Measurements from ENCODE around the gene FAM193B.

FAM193B gene

DNA sequence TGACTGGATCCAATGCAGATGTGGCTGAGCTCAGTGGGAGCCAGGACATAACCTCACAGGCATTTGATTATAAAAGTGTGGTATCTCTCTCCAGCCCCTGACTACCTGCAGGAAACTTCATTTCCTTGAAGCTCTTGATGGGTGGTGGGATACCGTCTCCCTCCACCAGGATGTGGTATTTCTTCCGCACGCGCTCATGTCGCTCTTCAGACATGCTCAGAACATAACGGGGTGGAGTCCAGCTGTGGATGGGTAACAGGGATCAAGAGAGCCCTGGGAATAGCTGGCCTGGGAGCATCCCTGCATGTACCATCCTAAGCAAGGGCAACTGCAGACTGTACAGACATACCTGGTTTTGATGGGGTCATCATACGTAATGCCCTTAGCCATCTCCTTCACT lies 38.8 kb downstream of the FAM193B start:
- no peak for DNase-seq (ENCODE audit: low spot score)

DNA sequence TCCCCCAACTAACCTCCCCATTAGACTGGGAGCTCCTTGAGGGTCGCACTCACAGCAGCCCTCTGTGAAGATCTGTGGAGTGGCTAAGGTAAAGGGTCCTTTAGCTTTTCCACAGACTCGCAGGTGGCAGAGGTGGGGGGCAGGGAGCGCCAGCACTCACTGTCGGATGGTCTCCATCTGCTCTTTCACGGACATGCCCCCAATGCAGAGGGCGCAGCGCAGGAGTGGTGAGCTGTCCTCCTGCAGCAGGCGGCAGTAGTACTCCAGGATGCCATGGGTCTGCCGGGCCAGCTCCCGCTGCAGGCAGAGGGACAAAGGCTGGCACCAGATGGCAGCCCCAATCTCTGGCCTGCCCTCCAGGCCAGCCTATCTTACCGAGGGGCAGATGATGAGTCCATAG lies 39.8 kb downstream of the FAM193B start:
- DNase-seq (ENCODE audit: low spot score): no peak

DNA sequence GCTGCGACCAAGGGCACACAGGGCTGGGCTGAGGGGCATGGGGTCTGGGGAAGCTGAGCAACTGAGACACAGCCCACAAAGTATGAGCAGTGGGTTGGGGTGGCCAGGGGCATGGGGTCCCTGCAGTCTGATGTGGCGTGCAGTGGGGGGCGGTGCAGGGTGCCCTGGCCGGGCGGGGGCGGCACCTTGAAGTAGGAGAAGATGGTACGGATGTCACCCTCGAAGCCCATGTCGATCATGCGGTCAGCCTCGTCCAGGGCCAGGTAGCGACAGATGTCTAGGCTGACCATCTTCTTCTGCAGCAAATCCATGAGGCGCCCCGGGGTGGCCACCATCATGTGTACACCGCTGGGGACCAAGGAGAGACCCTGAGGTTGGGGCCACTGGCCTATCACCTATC lies 40.9 kb downstream of the FAM193B start:
- DNase-seq (ENCODE audit: low spot score): no peak

DNA sequence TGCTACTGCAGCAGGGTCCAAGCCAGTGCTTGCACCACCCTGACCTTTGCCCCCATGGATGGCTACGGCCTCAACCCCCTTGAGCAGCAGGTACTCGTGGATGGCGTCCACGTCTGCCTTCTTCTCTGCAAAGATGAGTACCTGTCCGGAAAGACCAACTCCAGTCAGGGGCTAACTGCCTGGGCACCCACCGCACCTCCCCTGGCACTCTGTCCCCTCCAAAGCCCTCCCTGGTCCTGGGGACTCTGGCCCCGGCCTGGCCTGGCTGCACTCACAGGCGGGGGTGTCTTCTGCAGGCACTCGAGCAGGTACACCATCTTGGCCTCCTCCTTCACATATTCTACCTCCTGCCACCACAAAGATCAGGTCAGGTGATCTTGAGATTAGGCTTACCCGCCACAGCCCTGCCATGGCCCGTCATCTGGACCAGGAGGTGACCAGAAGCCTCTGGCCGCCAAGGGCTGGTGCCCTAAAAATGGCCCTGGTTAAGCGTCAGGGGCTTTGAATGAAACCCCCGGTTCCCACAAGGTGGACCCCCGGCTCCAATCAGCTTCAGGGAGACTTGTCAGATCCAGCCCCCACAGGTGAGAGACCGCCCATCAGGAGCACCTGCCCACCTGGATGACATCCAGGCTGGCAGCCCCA lies 41.5 kb downstream of the FAM193B start:
- DNase-seq (ENCODE audit: low spot score): no peak

DNA sequence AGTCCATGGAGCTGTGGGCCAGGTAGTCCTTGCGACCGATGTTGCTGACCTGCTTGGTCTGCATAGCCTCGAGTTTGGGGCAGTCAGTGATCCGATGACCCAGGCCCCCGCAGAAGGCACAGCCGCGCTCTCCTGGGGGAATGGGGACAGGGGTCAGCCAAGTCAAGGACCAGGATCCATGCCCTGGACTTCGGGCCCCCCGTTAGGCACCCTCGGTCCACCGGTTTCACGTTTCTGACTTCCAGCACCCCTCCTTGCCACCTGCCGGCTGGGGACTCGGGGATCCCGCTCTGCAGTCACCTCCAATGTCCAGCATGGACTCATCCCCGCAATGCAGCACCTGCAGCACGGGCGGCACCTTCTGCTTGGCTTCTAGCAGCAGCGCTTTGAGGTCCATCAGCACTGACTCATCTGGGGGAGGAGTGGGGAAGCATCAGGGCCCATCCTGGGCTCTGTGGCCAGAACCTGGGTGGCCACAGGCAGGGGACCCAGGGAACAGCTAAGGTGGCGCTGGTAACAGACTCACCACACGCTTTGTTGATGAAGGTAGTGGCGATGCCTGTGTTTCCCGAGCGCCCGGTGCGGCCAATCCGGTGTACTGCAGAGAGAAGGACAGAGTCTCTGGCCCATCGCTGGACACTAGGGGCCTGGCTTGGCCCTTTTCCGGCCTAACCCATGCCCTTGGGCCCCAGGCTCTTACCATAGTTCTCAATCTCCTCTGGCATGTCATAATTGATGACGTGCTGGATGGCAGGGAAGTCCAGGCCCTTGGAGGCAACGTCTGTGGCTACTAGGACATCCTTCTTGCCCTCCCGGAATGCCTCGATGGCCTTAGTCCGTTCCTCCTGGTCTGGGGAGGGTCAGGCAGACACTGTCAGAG lies 42.3 kb downstream of the FAM193B start:
- no peak for DNase-seq (ENCODE audit: low spot score)

DNA sequence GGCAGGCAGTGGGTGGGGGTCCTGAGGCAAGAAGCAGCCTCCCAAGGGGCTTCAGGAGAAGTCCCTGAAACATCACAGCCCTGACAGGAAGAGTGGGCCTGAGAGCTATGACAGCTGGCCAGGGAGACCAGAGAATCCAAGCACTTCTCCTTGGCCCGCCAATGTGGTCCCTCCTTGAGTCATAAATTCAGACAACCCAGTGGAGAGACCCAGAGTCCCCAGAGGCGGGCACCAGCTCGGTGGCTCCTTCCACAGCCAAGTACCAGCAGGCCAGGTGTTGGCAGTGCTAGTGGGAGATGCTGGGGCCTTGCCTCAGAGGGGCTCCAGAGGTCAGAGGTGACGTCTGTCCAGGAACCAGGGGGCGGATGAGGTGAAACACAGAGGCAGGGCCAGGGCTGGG lies 43.2 kb downstream of the FAM193B start:
- DNase-seq (ENCODE audit: low spot score): no peak

DNA sequence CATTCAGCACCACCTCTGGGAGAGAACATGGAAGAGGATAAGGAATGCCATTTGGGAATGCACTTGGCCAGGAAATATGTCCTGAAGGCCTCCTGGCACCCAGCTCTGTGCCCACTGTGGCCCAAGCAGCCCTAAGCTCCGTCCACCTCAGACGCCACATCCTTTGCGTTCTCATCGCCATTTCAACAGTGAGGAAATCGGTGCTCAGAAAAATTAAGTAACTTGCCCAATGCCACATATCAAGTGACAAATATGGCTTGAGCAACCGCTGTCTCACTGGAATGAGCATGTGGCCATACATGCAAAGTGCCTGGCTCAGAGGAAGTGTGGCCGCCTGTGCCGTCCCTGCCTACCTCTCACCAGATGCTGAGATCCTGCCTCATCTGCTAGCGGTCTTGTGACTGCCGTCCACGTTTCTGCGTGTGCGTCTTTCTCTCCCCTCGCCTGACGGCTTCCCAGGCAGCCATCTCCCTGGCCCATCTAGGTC lies 43.8 kb downstream of the FAM193B start:
- no peak for DNase-seq (ENCODE audit: low spot score)

DNA sequence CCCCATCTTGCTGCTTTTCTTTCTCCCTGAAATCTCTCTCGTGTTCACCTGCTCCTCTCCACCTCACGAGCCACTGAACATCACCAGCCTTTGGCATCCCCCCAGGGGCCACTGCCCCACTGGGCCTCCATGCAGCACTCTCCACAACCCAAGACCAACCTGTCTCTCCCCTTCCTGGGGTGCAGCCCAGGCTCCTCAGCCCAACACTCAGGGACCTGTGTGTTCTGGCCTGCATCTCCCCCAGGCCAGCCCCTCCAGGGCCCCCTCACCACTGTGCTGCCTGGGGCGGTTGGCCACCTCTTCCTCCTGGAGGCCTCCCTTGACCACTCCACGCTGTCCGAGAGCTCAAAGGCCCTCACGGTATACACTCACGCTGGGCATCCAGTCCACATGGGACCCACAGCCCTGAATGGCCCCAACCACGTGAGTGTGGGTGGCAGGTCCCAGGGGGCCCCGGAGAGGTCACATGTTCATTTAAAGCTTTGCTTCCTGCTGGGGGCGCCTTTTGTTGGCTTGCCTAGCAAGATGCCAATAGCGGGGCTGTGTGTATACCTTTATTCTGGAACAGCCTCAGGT lies 44.3 kb downstream of the FAM193B start:
- DNase-seq (ENCODE audit: low spot score): no peak

DNA sequence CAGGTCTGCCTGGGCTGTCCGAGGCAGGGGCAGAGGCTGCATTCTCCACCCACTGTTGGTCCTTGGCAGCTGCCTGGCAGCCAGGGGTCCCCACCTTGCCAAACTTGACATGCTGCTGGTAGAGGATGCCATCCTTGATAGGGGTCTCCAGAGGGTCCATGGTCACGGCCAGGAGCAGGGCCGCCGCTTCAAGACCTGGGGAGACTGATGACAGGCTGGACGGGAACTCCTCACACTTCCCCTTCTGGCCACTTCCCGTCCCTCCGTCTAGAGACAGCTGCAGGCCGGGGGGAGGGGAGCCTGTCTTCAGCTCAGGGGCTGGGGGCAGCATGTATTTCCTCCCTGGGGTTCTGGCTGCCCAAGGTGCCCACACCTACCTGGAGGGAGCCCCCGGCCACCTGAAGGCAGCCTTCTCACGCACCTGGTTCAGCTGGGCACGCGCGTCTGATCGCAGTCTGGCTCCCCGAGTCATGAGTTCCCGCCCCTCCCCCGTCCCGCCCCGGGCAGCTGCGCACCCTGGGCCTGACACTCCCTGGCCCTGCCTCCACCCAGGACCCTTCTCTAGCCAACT lies 44.9 kb downstream of the FAM193B start, which contains the start of gene DOK3:
DOK3 (minus strand) TSS at position 446 of the 571 bp plus-strand sequence; CDS start at position 160, 286 bp downstream.
- no peak for DNase-seq (ENCODE audit: low spot score)

DNA sequence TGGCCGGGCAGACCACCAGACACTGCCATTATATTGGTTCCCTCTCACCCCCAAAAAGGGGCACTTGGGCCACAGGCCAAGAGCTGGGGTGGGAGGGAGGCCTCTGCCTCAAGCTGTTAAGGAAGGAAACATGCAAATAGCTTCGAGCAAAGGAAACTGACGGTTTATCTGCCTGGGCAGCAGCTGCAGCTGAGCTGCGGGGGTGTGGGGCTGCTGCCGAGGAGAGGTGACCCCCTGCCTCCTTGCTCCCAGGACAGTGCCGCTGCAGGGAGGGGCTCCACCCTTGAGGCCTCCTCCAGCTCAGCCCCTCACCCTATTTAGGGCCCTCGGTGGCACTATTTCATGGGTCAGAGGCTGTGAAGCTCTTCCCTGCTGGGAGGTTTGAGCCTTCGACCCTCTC lies 45.5 kb downstream of the FAM193B start:
- no peak for DNase-seq (ENCODE audit: low spot score)

DNA sequence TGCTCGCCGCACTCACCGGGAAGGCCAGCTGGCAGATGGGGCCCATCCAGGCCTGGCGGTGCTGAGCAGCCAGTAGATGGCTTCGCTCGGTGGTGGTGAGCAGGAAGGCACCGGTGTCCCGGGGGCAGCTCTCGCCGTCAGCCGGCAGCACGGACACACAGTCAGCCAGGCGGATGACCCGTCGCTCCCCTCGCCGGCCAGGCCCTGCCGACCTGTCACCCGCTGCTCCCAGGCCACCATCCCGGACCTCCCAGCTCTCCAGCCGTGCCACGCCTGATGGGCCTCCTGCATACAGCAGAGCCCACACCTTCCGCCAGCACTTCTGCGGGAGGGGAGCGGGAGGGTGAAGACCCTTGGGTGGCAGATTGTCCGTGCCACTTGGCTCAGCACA lies 46.1 kb downstream of the FAM193B start:
- no peak for DNase-seq (ENCODE audit: low spot score)

DNA sequence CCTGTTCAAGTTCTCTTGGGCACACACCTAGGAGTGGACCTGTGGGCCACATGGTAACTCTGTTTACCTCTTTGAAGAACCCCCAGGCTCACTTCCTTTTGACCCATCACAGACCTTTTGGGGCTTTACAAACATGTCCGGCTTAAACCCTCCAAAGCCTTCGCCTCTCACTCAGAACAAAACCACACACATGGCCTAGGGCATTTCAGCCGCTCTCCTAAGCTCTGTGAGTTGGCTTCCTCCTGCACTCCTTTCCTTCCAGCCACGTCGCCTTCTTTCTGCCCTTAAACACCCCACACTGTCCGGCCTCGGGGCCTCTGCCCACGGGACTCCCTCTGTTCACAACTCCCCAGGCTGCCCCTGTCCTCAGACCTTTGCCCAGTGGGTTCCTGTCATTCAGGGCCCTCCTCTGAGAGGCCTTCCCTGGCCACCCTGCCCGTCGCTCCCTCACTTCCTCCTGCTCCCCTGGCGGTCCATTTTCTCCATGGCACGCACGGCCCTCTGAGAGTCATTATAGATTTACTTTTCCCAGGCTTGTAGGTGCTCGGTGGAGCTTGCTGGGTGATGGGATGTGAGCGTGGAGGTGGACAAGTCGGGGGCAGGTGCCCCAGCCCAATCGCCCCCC lies 46.7 kb downstream of the FAM193B start:
- DNase-seq (ENCODE audit: low spot score): no peak

DNA sequence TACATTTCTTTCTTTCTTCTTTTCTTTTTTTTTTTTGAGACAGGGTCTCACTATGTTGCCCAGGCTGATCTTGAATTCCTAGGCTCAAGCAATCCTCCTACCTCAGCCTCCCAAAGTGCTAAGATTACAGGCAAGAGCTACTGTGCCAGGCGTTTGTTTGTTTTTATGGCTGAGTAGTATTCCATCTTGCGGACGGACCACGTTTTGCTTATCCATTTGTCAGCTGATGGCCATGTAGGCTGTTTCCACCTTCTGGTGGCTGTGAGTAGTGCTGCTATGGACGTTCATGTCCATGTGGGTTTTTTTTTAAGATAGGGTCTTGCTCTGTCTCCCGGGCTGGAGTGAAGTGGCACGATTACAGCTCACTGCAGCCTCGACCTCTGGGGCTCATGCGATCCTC lies 47.2 kb downstream of the FAM193B start:
- DNase-seq (ENCODE audit: low spot score): no peak

DNA sequence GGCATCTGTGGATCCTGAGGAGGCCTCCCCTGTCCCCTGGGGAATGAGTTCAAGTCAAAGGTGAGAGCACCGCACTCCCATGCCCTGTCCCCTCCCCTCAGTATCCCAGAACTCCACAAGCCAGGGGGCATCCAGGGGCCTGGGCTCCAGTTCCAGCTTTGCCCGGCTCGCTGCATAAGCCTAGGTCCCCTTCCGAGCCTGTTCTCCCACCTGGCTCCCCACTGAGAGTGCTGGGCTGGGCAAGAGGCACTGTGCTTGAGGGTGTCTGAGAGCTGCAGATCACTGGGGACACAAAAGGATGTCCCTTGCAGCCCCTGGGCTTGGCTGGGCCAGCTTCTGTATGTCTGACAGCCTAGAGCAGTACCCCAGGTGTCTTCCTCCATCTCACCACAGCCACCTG lies 49.3 kb downstream of the FAM193B start:
- DNase-seq (ENCODE audit: low spot score): no peak

DNA sequence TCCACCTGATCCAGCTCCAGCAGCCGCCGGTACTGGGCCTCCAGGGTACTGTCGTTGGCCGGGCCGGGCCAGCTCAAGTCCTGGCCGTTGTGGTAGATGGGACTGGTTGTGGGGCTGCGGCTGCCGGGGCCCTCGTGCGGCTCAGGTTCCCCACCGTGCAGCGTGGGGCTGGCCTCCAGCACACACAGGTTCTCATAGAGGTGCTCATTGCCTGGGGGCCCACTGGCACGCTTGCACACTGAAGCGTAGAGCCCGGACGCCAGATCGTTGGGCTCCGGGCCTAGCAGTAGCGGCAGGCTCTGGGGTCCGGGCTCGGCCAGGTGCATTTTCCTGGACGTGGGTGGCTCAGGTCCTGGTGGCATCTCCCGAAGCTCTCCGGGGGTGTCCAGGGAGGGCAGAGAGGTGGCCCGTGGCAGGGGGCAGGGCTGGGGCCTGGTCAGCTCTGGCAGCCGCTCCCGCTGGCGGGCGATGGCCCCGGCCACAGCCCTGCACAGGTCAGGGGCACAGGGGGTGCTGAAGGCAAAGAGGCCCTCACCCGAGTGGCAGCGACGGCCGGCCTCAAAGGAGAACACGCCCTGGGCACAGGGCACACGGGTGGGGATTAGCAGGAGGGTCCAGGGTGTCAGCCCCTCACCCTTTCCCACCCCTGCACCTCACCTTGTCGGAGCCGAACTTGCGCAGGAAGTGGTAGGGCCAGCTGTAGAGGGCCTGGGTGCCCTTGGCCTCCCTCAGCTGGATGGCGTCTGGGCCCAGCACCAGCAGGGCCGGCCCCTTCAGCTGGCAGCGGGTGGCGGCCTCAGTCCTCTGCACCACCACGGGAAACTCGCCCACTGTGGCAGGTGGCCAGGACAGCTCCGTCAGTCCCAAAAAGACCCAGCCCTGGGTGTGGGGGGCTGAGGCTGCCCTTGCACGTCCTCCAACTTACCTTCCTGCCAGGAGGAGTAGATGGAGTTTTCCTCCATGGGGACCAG lies 50.0 kb downstream of the FAM193B start:
- DNase-seq (ENCODE audit: low spot score): no peak

DNA sequence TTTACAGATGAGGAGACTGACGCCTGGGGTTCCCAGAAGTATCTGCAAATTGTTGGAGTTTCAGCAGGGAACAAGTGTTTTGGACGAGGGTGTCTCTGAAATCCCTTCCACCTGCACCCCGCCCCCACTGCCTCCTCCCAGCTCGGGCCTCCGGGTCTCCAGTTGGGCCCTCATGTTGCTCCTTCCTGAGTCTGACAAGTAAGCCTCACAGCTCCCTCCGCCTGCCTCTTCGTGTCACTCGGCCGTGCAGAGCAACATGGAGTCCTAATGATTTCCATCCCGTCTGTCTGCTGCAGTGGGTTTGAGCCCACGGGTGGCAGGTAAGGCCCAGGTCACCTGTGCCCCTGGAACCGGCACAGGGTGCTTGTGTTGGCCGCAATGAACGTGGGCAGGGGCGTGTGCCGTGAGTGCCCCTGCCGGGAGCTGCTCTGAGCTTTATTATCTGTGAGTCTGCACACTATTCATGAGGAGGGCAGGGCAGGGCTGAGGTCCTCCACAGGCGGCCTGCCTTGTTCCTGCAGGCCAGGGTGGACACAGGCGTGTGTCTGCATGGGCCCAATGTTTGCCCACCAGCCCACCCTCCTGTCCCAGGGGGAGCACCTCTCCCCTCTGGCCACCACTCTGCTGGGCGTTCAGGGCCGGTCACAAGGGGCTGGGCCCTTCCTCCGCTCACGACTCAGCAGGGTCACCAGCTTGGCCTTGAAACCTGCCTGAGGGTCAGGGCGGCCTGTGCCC lies 50.8 kb downstream of the FAM193B start:
- DNase-seq (ENCODE audit: low spot score): no peak

DNA sequence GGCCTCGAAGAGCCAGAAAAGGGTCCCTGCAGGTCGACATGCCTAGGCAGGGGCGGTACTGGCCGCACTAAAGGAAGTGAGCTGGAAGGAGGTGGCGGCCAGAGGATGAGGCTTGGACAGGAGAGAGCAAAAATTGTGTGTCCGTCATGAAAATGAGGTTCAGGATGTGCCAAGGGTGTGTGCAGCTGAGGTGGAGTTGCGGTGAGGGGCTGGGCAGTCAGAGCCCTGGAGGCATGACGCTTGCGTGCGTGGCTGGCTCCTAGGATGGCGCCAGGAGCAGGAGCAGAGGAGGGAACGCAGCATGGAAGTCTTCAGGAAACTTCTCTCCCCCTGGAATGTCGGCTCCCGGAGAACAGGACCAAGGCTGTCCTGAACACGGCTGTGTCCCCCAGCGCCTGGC lies 51.5 kb downstream of the FAM193B start:
- DNase-seq (ENCODE audit: low spot score): no peak

DNA sequence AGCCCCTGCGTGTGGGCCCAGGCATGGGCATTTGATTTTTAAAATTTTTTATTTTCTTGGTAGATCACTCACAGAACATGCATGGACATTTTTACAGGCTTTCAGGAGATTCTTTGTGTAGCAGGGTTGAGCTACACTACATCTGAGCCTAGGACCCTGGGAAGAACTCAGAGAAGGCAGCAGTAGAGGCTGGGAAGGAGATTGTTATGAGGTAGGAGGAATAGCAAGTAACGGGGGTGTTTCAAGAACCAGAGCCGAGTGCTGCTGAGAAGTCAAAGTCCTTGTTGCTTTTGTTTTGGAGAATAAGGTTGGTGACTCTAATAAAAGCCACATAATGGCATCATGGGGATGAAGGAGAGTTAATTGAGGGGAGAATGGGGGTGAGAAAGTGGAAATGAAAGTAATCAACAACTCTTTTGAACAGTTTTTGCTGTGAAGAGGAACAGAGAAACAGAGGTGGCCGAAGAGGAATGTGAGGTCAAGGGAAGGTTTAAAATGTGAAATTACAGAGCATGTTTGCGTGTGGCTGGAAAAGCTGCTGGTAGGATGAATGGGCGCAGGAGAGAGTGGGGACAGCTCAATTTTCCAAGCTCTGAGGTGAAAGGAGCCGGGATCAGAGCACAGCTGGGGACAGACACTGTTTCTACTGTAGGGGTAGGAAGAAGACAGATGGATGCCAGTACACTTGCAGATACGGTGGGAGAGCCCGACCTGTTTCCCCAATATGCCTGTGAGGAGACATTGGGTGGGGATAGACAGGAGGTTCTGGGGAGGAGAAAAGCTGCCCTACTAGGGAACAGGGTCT lies 52.3 kb downstream of the FAM193B start:
- DNase-seq (ENCODE audit: low spot score): no peak
